ENCODE measurements around the gene SRM. TPM values are rescaled to one million over a fixed set of nuclear protein-coding genes. Genes with fewer than 3 reads are reported as not detected.

Gene SRM
- total and polyA plus RNA-seq, 2 of the 4 experiments (the other 2 are of a cell fraction), result 23.1 to 160 TPM

- H2AK9ac ChIP-seq (replicated peaks; ENCODE audit: low read depth, low read length, poor library complexity), result peak overlapping the region; percentile 99
- H3K4me1 ChIP-seq (ENCODE audit: control insufficient read depth, insufficient read depth, low read length), result peaks cover 8% of the 10 kb centered on the region
- peak overlapping the region; percentile 90 for H3K14ac ChIP-seq (replicated peaks; ENCODE audit: low read depth, low read length)
- no peak overlapping the region for H2BK15ac ChIP-seq (ENCODE audit: low read depth, low read length)
- H3K18ac ChIP-seq (ENCODE audit: low read depth, low read length), result no peak overlapping the region
- peaks cover 8% of the 10 kb centered on the region; the same call in 1 of the 2 replicates for H3K9me1 ChIP-seq (ENCODE audit: insufficient read depth, low read length)
- peak overlapping the region; percentile 47 for H3K56ac ChIP-seq (ENCODE audit: extremely low read depth, insufficient read depth, low read length)
- H3K27ac ChIP-seq (ENCODE audit: insufficient read depth, low read length), result peak overlapping the region; percentile 70; the same call in 1 of the 2 replicates
- BruUV-seq (replicated peaks), result no TSS peak
- peak overlapping the region; percentile 96 for H2AK5ac ChIP-seq (ENCODE audit: low read depth, low read length)
- H4K5ac ChIP-seq (ENCODE audit: low read depth, low read length), result no peak overlapping the region
- peak overlapping the region; percentile 93 for H3K4me2 ChIP-seq (ENCODE audit: low read depth, low read length)
- H3K79me1 ChIP-seq (ENCODE audit: low read depth in 1 of 2, low read length in 2 of 2), result peaks cover 24 to 51% of the 10 kb centered on the region in 2 experiments
- peaks cover 21% of the 10 kb centered on the region for H3K36me3 ChIP-seq (ENCODE audit: control insufficient read depth, insufficient read depth, low read length)
- CTCF ChIA-PET, result interaction anchor here (1.4 kb wide), 1 partner anchor 21 kb away, joined by 5 read pairs; no protein-coding TSS in a partner anchor
- no peaks in the 10 kb centered on the region for H3K27me3 ChIP-seq (ENCODE audit: control insufficient read depth, insufficient read depth, low read length)
- H3K4ac ChIP-seq (ENCODE audit: low read depth, low read length), result peak overlapping the region; percentile 85
- ATAC-seq (ENCODE audit: low read depth) (no peak), DNase-seq (no peak)
- in situ Hi-C loops (cut with MboI; ENCODE audit: low sequenced_read_pairs) (no loop called here), dilution Hi-C loops (cut with HindIII; ENCODE audit: low sequenced_read_pairs, unreplicated experiment) (no loop called here), intact Hi-C loops (cut with micrococcal nuclease) (no loop called here)
- 64% methylated on average over 15 of the region's 28 CpGs; no CpG with 5 or more reads in 1 of the 2 experiments for WGBS, 2 experiments (ENCODE audit: extremely low coverage in 2 of 2, insufficient read length in 1 of 2)
- H3K9ac ChIP-seq (ENCODE audit: low read depth, low read length), result peak overlapping the region; percentile 91
- peak overlapping the region; percentile 94 for H2AFZ ChIP-seq (replicated peaks; ENCODE audit: low read length, poor library complexity)
- peak overlapping the region; percentile 88 for H3K23ac ChIP-seq (ENCODE audit: low read depth, low read length)
- no peak overlapping the region for H2BK120ac ChIP-seq (ENCODE audit: low read depth, low read length)
- POLR2A ChIA-PET (ENCODE audit: unreplicated experiment), result interaction anchor here (0.6 kb wide), 1 partner anchor 763 kb away, joined by 3 read pairs; no protein-coding TSS in a partner anchor
- H4K8ac ChIP-seq (ENCODE audit: low read depth in 2 of 2, low read length in 2 of 2), result peak overlapping the region; percentile 58 to 78; a peak in 2 of 4 replicates
- H4K91ac ChIP-seq (ENCODE audit: insufficient read depth, low read depth, low read length), result no peak overlapping the region; the same call in 1 of the 2 replicates
- H2BK20ac ChIP-seq (ENCODE audit: low read depth, low read length), result no peak overlapping the region
- peak overlapping the region; percentile 93 for H3K4me3 ChIP-seq (ENCODE audit: insufficient read depth, low read depth, low read length)
- H2BK5ac ChIP-seq (ENCODE audit: low read depth, low read length, poor library complexity, severe bottlenecking), result peak overlapping the region; percentile 54
- H3K9me3 ChIP-seq (ENCODE audit: control insufficient read depth, insufficient read depth, low read length), result no peaks in the 10 kb centered on the region
- no peak for TF ChIP-seq FOS (IDR thresholded peaks at IDR 0.05; ENCODE audit: low read depth, low read length)
- no peak for TF ChIP-seq RFX5 (IDR thresholded peaks at IDR 0.05; ENCODE audit: low read depth, low read length)
- no peak for TF ChIP-seq POLR2A (IDR thresholded peaks at IDR 0.05; ENCODE audit: low read depth, low read length)
- no peak for TF ChIP-seq MAZ (IDR thresholded peaks at IDR 0.05; ENCODE audit: borderline replicate concordance, low read depth, low read length)
- no peak for TF ChIP-seq RAD21 (IDR thresholded peaks at IDR 0.05; ENCODE audit: low read length)
- no peak for TF ChIP-seq CTCF (conservative IDR thresholded peaks at IDR 0.05; ENCODE audit: low read depth, low read length)
- no peak for TF ChIP-seq RCOR1 (IDR thresholded peaks at IDR 0.05; ENCODE audit: insufficient replicate concordance, low read length)
- no peak for TF ChIP-seq CEBPB (IDR thresholded peaks at IDR 0.05; ENCODE audit: low read depth, low read length)
- TF ChIP-seq SMC3 (IDR thresholded peaks at IDR 0.05; ENCODE audit: low read depth, low read length), result no peak
- TF ChIP-seq ELK1 (IDR thresholded peaks at IDR 0.05; ENCODE audit: borderline replicate concordance, low read depth, low read length), result no peak
- no peak for TF ChIP-seq BHLHE40 (IDR thresholded peaks at IDR 0.05; ENCODE audit: low read depth, low read length)
- TF ChIP-seq MXI1 (IDR thresholded peaks at IDR 0.05; ENCODE audit: borderline replicate concordance, low read depth, low read length), result no peak
- TF ChIP-seq MAFK (IDR thresholded peaks at IDR 0.05; ENCODE audit: low read depth, low read length), result no peak
- no peak for TF ChIP-seq CHD1 (IDR thresholded peaks at IDR 0.05; ENCODE audit: low read depth, low read length)
- TF ChIP-seq NFE2L2 (IDR thresholded peaks at IDR 0.05; ENCODE audit: low read depth, low read length), result no peak
- TF ChIP-seq, protein P1, sequence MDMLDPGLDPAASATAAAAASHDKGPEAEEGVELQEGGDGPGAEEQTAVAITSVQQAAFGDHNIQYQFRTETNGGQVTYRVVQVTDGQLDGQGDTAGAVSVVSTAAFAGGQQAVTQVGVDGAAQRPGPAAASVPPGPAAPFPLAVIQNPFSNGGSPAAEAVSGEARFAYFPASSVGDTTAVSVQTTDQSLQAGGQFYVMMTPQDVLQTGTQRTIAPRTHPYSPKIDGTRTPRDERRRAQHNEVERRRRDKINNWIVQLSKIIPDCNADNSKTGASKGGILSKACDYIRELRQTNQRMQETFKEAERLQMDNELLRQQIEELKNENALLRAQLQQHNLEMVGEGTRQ (IDR thresholded peaks at IDR 0.05; ENCODE audit: low read depth, low read length), result no peak
- H4K20me1 ChIP-seq (ENCODE audit: insufficient read depth, low read length), result peaks cover 14% of the 10 kb centered on the region
These were observed 1.1 kb downstream of the SRM start for GRCh38 chr1:11058595-11059154.

All from IMR-90 (cell line).